SIG-M5 (cell line): Measurements from ENCODE around the gene YIF1A.
"Not testable (repeated sequence)": the region's sequence is repeated elsewhere in the genome, so short reads cannot be mapped to it uniquely, and the experiment has no call there.

Source experiments
- DNase-seq: peaks from one replicate; lab custom pipeline; 2025; lab: John Stamatoyannopoulos, UW

The YIF1A gene

DNA sequence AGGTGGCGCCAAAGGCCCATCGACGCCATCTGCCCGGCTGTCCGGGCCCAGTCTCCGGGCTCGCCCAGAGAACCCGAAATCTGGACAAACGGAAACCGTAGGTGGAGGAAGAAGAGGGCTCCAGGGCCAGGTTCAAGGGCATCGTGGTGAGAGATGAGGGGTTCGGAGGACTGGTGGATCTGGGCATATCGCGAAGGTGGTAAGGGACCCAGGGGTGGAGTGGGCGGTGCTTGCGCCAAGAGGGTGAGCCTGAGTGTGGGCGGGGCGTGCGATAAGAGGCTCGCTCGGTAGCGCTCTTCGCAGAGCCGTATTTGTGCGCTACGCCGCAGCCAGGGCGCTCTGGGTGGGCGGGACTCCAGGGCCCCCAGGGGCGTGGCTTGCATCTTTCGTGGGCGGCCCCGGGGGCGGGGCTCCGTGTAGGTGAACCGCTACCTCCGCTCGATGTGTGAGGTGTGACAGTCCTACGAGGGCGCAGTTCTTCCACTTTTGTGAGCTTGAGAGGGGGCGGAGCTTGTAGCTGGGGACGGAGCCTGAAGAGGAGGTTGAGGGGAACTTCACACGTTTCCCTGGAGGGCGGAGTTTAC lies 23.1 kb upstream of the YIF1A start:
- peak; percentile 61 for DNase-seq

- DNase-seq: no peak
Measured at GRCh38 chr11:66311470-66311964, 22.6 kb upstream of the YIF1A start.

DNA sequence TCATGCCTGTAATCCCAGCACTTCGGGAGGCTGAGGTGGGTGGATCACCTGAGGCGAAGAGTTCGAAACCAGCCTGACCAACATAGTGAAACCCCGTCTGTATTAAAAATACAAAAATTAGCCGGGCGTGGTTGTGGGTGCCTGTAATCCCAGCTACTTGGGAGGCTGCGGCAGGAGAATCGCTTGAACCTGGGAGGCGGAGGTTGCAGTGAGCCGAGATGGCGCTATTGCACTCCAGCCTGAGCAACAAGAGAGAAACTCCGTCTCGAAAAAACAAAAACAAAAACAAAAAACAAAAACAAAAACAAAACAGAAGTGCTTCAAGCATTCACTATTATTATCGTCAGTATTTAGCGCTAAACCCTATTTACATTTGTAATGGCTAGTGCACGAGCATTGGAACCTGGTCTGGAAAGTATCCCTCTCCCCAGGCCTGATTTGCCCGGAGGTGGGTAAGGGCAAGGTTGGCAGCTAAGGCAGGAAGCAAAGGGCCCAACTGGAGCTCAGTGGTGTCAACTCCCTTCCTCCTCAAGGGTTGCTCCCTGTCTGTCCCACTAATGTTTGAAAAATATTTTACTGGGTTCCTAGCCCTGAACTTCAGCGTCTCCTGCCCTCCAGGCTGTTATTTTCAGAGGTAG lies 22.0 kb upstream of the YIF1A start:
- DNase-seq: not testable (repeated sequence)

- no peak for DNase-seq
Measured at GRCh38 chr11:66310324-66310723, 21.4 kb upstream of the YIF1A start.

- DNase-seq: no peak
Measured at GRCh38 chr11:66309475-66309874, 20.5 kb upstream of the YIF1A start.

DNA sequence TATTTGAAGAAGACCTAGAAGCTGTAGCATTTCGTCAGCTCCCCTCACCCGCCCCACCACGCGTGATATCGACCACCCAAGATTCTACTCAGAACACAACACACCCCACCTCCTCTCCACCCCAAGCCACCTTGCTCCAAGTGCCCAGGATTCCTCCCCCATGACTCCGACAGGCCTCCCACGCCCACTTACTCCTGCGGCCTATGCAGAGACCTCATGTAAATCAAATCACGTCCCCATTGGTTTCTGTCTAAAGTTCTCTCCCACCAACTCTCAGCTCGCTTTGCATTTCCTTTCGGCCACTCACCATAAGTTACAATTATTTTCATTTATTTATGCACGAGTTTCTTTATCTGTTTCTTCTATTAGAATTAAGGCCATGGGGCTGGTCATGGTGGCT lies 13.7 kb upstream of the YIF1A start:
- no peak for DNase-seq

GRCh38 chr11:66299186-66299585 lies 10.2 kb upstream of the YIF1A start:
- no peak for DNase-seq

DNA sequence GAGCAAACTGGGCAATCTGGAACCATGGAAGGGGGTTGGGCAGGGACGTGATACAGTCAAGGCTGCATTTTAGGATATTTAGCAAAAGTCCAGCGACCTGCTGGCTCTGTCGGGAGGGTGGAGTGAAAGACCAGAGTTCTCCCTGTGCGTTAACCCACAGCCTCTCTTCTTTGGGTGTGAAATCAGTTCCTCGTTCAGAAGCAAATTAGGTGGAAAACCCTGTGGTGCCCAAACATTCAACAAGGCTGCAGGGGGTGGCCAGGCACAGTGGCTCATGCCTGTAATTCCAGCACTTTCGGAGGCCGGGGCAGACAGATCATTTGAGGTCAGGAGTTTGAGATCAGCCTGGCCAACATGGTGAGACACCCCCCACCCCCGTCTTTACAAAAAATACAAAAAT lies 8.7 kb upstream of the YIF1A start:
- no peak for DNase-seq

DNA sequence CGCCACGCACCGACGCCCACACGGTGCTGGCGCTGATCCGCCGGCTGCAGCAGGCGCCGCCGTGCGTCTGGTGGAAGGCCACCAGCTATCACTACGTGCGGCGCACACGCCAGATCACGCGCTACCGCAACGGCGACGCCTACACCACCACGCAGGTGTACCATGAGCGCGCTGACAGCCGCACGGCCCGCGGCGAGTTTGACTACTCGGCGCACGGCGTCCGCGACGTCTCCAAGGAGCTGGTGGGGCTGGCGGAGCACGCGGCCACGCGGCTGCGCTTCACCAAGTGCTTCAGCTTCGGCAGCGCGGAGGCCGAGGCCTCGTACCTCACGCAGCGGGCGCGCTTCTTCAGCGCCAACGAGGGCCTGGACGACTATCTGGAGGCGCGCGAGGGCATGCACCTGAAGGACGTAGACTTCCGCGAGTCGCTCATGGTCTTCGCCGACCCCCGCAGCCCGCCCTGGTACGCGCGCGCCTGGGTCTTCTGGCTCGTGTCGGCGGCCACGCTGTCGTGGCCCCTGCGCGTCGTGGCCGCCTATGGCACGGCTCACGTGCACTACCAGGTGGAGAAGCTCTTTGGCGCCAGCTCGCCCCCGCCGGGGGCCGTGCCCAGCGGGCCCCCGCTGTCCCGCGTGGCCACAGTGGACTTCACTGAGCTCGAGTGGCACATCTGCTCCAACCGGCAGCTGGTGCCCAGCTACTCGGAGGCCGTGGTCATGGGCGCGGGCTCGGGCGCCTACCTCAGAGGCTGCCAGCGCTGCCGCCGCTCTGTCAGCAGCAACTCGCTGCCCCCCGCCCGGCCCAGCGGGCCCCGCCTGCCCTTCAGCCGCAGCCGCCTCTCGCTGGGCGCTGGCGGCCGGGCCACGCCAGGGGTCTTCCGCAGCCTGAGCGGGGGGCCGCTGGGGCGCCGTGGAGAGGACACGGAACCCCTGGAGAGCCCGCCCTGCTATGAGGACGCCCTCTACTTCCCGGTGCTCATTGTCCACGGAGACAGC lies 6.0 kb upstream of the YIF1A start:
- no peak for DNase-seq

GRCh38 chr11:66293777-66294625 lies 5.1 kb upstream of the YIF1A start:
- no peak for DNase-seq

- DNase-seq: no peak
Measured at GRCh38 chr11:66293352-66293751, 4.4 kb upstream of the YIF1A start.

GRCh38 chr11:66292543-66293332 lies 3.8 kb upstream of the YIF1A start:
- no peak for DNase-seq

GRCh38 chr11:66291706-66292542 lies 3.0 kb upstream of the YIF1A start, which contains the start of gene TMEM151A:
TMEM151A (plus strand) TSS chr11:66291894; CDS start chr11:66292014, 120 bp downstream.
- no peak for DNase-seq

DNA sequence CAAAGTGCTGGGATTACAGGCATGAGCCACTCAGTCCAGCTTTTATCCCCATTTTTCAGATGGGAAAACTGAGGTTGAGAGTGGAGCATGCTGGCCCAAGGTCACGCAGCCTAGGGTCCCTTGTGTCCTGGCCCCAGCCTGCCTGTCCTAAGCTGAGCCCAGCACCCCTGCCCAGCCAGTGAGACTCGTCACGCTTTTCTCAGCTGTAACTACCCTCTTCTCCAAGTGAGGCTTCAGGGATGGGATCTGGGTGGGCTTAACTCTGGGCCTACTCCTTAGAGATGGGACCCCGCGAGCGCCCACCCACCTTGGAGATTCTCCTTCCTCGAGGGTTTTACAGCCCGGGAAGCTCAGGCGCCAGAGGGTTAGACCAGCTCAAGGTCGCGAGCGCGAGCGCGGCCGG lies 2.4 kb upstream of the YIF1A start:
- no peak for DNase-seq

DNA sequence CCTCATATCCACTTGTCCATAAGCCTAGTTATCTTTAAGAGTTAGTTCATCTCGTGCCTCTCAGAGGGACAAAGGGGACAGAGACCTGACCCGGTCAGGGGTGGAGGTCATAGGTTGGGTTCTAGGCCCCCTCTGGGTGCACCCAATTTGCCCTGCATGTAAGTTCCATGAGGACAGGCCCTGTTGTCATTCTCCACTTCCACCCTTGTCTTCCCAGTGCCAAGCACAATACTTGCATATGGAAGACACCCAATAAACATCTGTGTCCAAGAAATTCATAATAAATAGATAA lies 1.3 kb upstream of the YIF1A start:
- DNase-seq: no peak

DNA sequence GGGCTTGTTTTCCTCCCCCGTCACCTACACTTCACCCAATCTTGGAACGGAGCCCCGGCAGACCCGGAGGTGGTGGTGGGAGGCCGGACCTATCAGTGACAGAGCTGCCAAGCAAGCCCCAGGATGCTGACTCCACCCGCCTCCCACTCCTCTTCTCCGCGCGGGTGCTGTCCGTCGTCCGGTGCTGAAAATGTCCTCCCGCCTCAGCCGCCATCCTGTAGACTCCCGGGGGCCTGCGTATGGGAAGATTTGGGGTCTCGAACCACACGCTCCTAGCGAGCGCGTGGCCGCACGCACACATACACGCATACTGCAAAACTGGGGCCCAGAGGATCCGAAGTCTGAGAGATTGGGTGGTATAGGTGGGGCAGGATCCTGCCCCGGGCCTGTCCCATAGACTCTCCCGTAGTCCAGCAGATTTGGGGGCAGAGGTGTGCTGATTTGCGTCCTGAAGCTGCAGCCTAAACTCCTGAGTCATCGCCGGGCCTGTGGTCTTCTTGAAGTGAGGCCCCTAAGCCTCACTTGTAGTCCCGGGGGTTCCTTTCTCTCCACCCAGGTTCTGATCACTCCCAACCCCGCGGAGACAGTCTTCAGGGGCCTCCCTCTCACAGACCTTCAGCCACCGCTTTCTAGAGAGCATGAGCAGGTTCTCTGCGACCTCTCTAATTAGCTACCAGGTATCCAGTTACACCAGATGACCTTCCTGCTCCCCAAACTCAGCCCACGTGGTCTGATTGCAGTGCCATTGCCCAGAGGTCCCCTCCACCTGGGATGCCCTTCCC lies 796 bp upstream of the YIF1A start:
- peak; percentile 55 for DNase-seq

DNA sequence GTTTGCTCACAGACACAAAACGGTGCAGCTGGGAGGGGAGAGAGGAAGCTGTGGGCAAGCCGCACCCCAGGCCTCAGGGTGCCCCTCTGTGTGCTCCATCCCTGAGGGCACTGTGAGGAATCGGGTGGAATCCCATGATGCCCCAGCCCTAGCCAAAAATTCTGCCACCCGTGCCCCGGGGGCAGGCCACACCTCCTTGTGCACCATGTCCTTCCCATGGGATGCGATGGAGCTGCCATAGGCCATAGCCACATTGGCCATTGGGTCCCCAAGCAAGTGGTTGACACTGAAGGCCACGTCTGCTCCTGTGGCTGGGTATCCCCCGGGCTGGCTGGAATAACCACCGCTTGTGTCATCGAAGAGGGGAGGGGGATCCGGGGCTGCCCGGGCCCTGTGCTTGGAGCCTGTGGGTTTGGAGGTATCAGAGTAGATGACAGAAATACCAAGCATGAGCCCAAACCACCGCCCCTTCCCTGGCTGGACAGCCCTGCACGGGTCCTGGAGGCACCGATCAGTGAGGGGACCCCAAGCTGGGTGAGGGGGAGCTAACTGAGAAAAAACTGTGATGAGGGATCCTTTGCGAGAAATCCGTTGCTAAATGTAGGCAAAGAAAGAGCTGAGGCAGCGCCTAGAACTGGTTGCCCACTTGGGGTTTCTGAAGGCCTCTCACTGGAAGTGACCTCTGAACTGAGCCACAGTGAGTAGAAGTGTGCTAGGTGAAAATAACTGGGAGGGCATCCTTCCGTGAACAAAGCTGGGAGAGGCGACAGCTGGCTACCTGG lies 863 bp downstream of the YIF1A start:
- no peak for DNase-seq

GRCh38 chr11:66287211-66287888 lies 1.6 kb downstream of the YIF1A start:
- DNase-seq: no peak
